DOHH2 (cell line): ENCODE data around the gene ASMT.

ENCODE experiments used
- H3F3A ChIP-seq: fragments of 200-600 bp; sonication (generic), shearing (Covaris generic); 2 replicates; pipeline ENCODE4 v1.6.0; 2016; ENCODE audit warnings: antibody characterized with exemption, mild to moderate bottlenecking; ENCODE audit not compliant: control insufficient read depth, insufficient read depth
- H3K27ac ChIP-seq: fragments of 200-600 bp; sonication (generic); 2 replicates; pipeline ENCODE4 v1.5.1; 2014; ENCODE audit warnings: low read depth, mild to moderate bottlenecking, low read length, moderate library complexity
- H3K27me3 ChIP-seq: fragments of 200-600 bp; sonication (generic); 2 replicates; pipeline ENCODE4 v1.6.1; 2014; ENCODE audit warnings: mild to moderate bottlenecking, low read length, mixed read lengths; ENCODE audit not compliant: control insufficient read depth
- H3K36me3 ChIP-seq: fragments of 200-600 bp; sonication (generic); 2 replicates; pipeline ENCODE4 v1.6.1; 2014; ENCODE audit warnings: mild to moderate bottlenecking, low read length, moderate library complexity, mixed read lengths; ENCODE audit not compliant: control insufficient read depth
- H3K4me1 ChIP-seq: fragments of 200-600 bp; sonication (generic); 2 replicates; pipeline ENCODE4 v1.6.1; 2014; ENCODE audit warnings: mild to moderate bottlenecking, low read length, mixed read lengths; ENCODE audit not compliant: control insufficient read depth
- H3K4me2 ChIP-seq: fragments of 200-600 bp; sonication (generic); 2 replicates; pipeline ENCODE4 v1.6.0; 2014; ENCODE audit warnings: mild to moderate bottlenecking, low read length, moderate library complexity
- H3K4me3 ChIP-seq: fragments of 200-600 bp; sonication (generic); 2 replicates; pipeline ENCODE4 v1.5.1; 2014; ENCODE audit warnings: mild to moderate bottlenecking, low read length, mixed read lengths
- H3K79me2 ChIP-seq: fragments of 200-600 bp; sonication (generic); 2 replicates; pipeline ENCODE4 v1.6.1; 2014; ENCODE audit warnings: mild to moderate bottlenecking, low read length, mixed read lengths; ENCODE audit not compliant: control insufficient read depth
- H3K9me2 ChIP-seq: fragments of 200-600 bp; sonication (generic); replicated peaks from 2 replicates; pipeline ENCODE4 v1.6.1; 2014; ENCODE audit warnings: mild to moderate bottlenecking, low read length, mixed read lengths; ENCODE audit not compliant: control insufficient read depth
- H3K9me3 ChIP-seq: fragments of 200-600 bp; sonication (generic); 2 replicates; pipeline ENCODE4 v1.6.1; 2014; ENCODE audit warnings: antibody characterized with exemption, low read length, mixed read lengths; ENCODE audit not compliant: control insufficient read depth, insufficient read depth
- H4K20me1 ChIP-seq: fragments of 200-600 bp; sonication (generic); 2 replicates; pipeline ENCODE4 v1.6.0; 2014; ENCODE audit warnings: low read depth, mild to moderate bottlenecking, antibody characterized with exemption, low read length, moderate library complexity; ENCODE audit not compliant: control insufficient read depth, insufficient read depth
- EZH2phosphoT487 ChIP-seq: fragments of 200-600 bp; sonication (generic); IDR thresholded peaks from 2 replicates; pipeline ENCODE4 v1.6.1; 2017; ENCODE audit warnings: borderline replicate concordance, mild to moderate bottlenecking, antibody characterized with exemption, low read length, moderate library complexity, mixed read lengths
- TF ChIP-seq, protein P1 (sequence below): fragments of 200-600 bp; sonication (generic); IDR thresholded peaks from one replicate; pipeline ENCODE4 v1.5.1; 2014; ENCODE audit warnings: antibody characterized with exemption, mild to moderate bottlenecking, low read depth, low read length; ENCODE audit not compliant: poor library complexity, severe bottlenecking

The ASMT gene

GRCh38 chrX:1584237-1585011 lies 30.4 kb upstream of the ASMT start:
- no peaks in the 10 kb centered on the region for H3K9me3 ChIP-seq

GRCh38 chrX:1587161-1587560 lies 27.7 kb upstream of the ASMT start:
- Histone ChIP-seq H3K27ac (peak overlapping the region; percentile 91), H4K20me1 (no peaks in the 10 kb centered on the region)

More at GRCh38 chrX:1584237-1585011, 30.4 kb upstream of the ASMT start:
- Histone ChIP-seq H3F3A (peaks cover 24% of the 10 kb centered on the region), H3K4me1 (peaks cover 61% of the 10 kb centered on the region), H3K4me2 (no peak overlapping the region), H3K27me3 (no peaks in the 10 kb centered on the region), H3K36me3 (no peaks in the 10 kb centered on the region), H3K79me2 (no peaks in the 10 kb centered on the region), H3K9me2 (no peaks in the 10 kb centered on the region), H3K27ac (peak overlapping the region; percentile 63; the same call in 1 of the 2 replicates), H3K4me3 (no peak overlapping the region), H4K20me1 (no peaks in the 10 kb centered on the region)
- TF ChIP-seq, protein P1, sequence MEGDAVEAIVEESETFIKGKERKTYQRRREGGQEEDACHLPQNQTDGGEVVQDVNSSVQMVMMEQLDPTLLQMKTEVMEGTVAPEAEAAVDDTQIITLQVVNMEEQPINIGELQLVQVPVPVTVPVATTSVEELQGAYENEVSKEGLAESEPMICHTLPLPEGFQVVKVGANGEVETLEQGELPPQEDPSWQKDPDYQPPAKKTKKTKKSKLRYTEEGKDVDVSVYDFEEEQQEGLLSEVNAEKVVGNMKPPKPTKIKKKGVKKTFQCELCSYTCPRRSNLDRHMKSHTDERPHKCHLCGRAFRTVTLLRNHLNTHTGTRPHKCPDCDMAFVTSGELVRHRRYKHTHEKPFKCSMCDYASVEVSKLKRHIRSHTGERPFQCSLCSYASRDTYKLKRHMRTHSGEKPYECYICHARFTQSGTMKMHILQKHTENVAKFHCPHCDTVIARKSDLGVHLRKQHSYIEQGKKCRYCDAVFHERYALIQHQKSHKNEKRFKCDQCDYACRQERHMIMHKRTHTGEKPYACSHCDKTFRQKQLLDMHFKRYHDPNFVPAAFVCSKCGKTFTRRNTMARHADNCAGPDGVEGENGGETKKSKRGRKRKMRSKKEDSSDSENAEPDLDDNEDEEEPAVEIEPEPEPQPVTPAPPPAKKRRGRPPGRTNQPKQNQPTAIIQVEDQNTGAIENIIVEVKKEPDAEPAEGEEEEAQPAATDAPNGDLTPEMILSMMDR = no peak
- TF ChIP-seq EZH2phosphoT487 = no peak

DNA sequence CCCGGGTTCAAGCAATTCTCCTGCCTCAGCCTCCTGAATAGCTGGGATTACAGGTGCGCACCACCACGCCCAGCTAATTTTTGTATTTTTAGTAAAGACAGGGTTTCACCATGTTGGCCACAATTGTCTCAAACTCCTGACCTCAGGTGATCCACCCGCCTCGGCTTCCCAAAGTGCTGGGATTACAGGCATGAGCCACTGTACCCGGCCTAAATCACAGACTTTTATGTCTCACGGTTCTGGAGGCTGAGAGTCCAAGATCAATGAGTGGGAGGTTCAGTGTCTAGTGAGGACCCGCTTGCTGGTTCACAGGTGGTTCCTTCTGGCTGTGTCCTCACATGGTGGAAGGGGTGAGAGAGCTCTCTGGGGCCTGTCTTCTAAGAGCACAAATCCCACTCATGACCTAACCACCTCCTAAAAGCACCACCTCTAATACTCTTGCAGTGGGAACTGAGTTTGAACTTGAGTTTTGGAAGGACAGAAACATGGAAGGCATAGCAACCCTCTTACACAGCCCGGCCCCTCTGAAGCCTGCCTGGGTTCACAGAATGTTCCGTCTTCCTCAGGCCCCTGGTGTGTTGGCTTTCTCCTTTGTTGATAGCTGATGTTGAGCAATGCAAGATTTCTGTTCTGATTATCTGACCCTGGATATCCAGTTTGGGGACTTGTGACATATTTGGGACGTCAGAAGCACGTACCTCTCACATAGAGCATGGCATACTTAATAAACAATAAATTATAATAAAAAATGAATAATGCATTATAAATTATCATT lies 25.3 kb upstream of the ASMT start:
- Histone ChIP-seq H3K4me2 (peak overlapping the region; percentile 11; the same call in 1 of the 2 replicates), H3K4me1 (peaks cover 47% of the 10 kb centered on the region), H3K4me3 (no peak overlapping the region), H3K9me2 (no peaks in the 10 kb centered on the region), H3K79me2 (peaks cover 30% of the 10 kb centered on the region), H3K27ac (peak overlapping the region; percentile 82), H4K20me1 (peaks cover 9% of the 10 kb centered on the region; the same call in 1 of the 2 replicates), H3K36me3 (peaks cover 25% of the 10 kb centered on the region), H3K9me3 (no peaks in the 10 kb centered on the region), H3F3A (peaks cover 33% of the 10 kb centered on the region), H3K27me3 (no peaks in the 10 kb centered on the region)
- TF ChIP-seq, protein P1 = no peak
- no peak for TF ChIP-seq EZH2phosphoT487

More at GRCh38 chrX:1587161-1587560, 27.7 kb upstream of the ASMT start:
- Histone ChIP-seq H3K27me3 (no peaks in the 10 kb centered on the region), H3K4me1 (peaks cover 61% of the 10 kb centered on the region), H3K9me3 (no peaks in the 10 kb centered on the region), H3K4me2 (peak overlapping the region; percentile 89), H3K9me2 (no peaks in the 10 kb centered on the region), H3F3A (peaks cover 37% of the 10 kb centered on the region), H3K36me3 (peaks cover 2% of the 10 kb centered on the region; the same call in 1 of the 2 replicates), H3K4me3 (peak overlapping the region; percentile 48), H3K79me2 (peaks cover 7% of the 10 kb centered on the region)
- TF ChIP-seq EZH2phosphoT487 = no peak
- TF ChIP-seq, protein P1 = no peak
